DOHH2 (cell line): ENCODE data around the gene BMP7.

Source experiments
- H3F3A ChIP-seq: fragments of 200-600 bp; sonication (generic), shearing (Covaris generic); 2 replicates; pipeline ENCODE4 v1.6.0; 2016; ENCODE audit warnings: antibody characterized with exemption, mild to moderate bottlenecking; ENCODE audit not compliant: control insufficient read depth, insufficient read depth
- H3K27ac ChIP-seq: fragments of 200-600 bp; sonication (generic); 2 replicates; pipeline ENCODE4 v1.5.1; 2014; ENCODE audit warnings: low read depth, mild to moderate bottlenecking, low read length, moderate library complexity
- H3K27me3 ChIP-seq: fragments of 200-600 bp; sonication (generic); 2 replicates; pipeline ENCODE4 v1.6.1; 2014; ENCODE audit warnings: mild to moderate bottlenecking, low read length, mixed read lengths; ENCODE audit not compliant: control insufficient read depth
- H3K36me3 ChIP-seq: fragments of 200-600 bp; sonication (generic); 2 replicates; pipeline ENCODE4 v1.6.1; 2014; ENCODE audit warnings: mild to moderate bottlenecking, low read length, moderate library complexity, mixed read lengths; ENCODE audit not compliant: control insufficient read depth
- H3K4me1 ChIP-seq: fragments of 200-600 bp; sonication (generic); 2 replicates; pipeline ENCODE4 v1.6.1; 2014; ENCODE audit warnings: mild to moderate bottlenecking, low read length, mixed read lengths; ENCODE audit not compliant: control insufficient read depth
- H3K4me2 ChIP-seq: fragments of 200-600 bp; sonication (generic); 2 replicates; pipeline ENCODE4 v1.6.0; 2014; ENCODE audit warnings: mild to moderate bottlenecking, low read length, moderate library complexity
- H3K4me3 ChIP-seq: fragments of 200-600 bp; sonication (generic); 2 replicates; pipeline ENCODE4 v1.5.1; 2014; ENCODE audit warnings: mild to moderate bottlenecking, low read length, mixed read lengths
- H3K79me2 ChIP-seq: fragments of 200-600 bp; sonication (generic); 2 replicates; pipeline ENCODE4 v1.6.1; 2014; ENCODE audit warnings: mild to moderate bottlenecking, low read length, mixed read lengths; ENCODE audit not compliant: control insufficient read depth
- H3K9me2 ChIP-seq: fragments of 200-600 bp; sonication (generic); replicated peaks from 2 replicates; pipeline ENCODE4 v1.6.1; 2014; ENCODE audit warnings: mild to moderate bottlenecking, low read length, mixed read lengths; ENCODE audit not compliant: control insufficient read depth
- H3K9me3 ChIP-seq: fragments of 200-600 bp; sonication (generic); 2 replicates; pipeline ENCODE4 v1.6.1; 2014; ENCODE audit warnings: antibody characterized with exemption, low read length, mixed read lengths; ENCODE audit not compliant: control insufficient read depth, insufficient read depth
- H4K20me1 ChIP-seq: fragments of 200-600 bp; sonication (generic); 2 replicates; pipeline ENCODE4 v1.6.0; 2014; ENCODE audit warnings: low read depth, mild to moderate bottlenecking, antibody characterized with exemption, low read length, moderate library complexity; ENCODE audit not compliant: control insufficient read depth, insufficient read depth
- CTCF ChIP-seq: fragments of 200-600 bp; sonication (generic); IDR thresholded peaks from one replicate; pipeline ENCODE4 v1.5.1; 2014; ENCODE audit warnings: antibody characterized with exemption, mild to moderate bottlenecking, low read depth, low read length; ENCODE audit not compliant: poor library complexity, severe bottlenecking
- EZH2phosphoT487 ChIP-seq: fragments of 200-600 bp; sonication (generic); IDR thresholded peaks from 2 replicates; pipeline ENCODE4 v1.6.1; 2017; ENCODE audit warnings: borderline replicate concordance, mild to moderate bottlenecking, antibody characterized with exemption, low read length, moderate library complexity, mixed read lengths

The BMP7 gene

GRCh38 chr20:57243480-57244220, 22.8 kb downstream of the BMP7 start:
- H4K20me1 ChIP-seq = peaks cover 54% of the 10 kb centered on the region
- no peaks in the 10 kb centered on the region for H3K9me2 ChIP-seq
- H3K79me2 ChIP-seq = peaks cover 100% of the 10 kb centered on the region
- TF ChIP-seq CTCF (no peak), EZH2phosphoT487 (no peak)
- no peak overlapping the region for H3K4me3 ChIP-seq
- peaks cover 10% of the 10 kb centered on the region; the same call in 1 of the 2 replicates for H3F3A ChIP-seq
- H3K4me1 ChIP-seq = peaks cover 90% of the 10 kb centered on the region
- H3K9me3 ChIP-seq = no peaks in the 10 kb centered on the region
- H3K36me3 ChIP-seq = peaks cover 98% of the 10 kb centered on the region
- no peak overlapping the region for H3K27ac ChIP-seq
- no peak overlapping the region for H3K4me2 ChIP-seq
- H3K27me3 ChIP-seq = no peaks in the 10 kb centered on the region

GRCh38 chr20:57242414-57242813, 24.0 kb downstream of the BMP7 start:
- H3K9me2 ChIP-seq = no peaks in the 10 kb centered on the region
- no peaks in the 10 kb centered on the region for H3K9me3 ChIP-seq
- no peaks in the 10 kb centered on the region for H3K27me3 ChIP-seq
- H3K4me2 ChIP-seq = no peak overlapping the region
- H4K20me1 ChIP-seq = peaks cover 56% of the 10 kb centered on the region
- H3K4me1 ChIP-seq = peaks cover 90% of the 10 kb centered on the region
- TF ChIP-seq EZH2phosphoT487 = no peak
- H3K79me2 ChIP-seq = peaks cover 100% of the 10 kb centered on the region
- no peak overlapping the region for H3K4me3 ChIP-seq
- H3K27ac ChIP-seq = no peak overlapping the region
- H3F3A ChIP-seq = peaks cover 17% of the 10 kb centered on the region
- peaks cover 99% of the 10 kb centered on the region for H3K36me3 ChIP-seq

- peaks cover 99% of the 10 kb centered on the region for H3K36me3 ChIP-seq
- no peaks in the 10 kb centered on the region for H3K9me3 ChIP-seq
- peaks cover 18% of the 10 kb centered on the region for H3F3A ChIP-seq
- TF ChIP-seq EZH2phosphoT487 (no peak), CTCF (no peak)
- H3K9me2 ChIP-seq = no peaks in the 10 kb centered on the region
- H3K4me2 ChIP-seq = peak overlapping the region; percentile 13; the same call in 1 of the 2 replicates
- peaks cover 100% of the 10 kb centered on the region for H3K79me2 ChIP-seq
- no peak overlapping the region for H3K4me3 ChIP-seq
- no peaks in the 10 kb centered on the region for H3K27me3 ChIP-seq
- no peak overlapping the region for H3K27ac ChIP-seq
- peaks cover 56% of the 10 kb centered on the region for H4K20me1 ChIP-seq
- H3K4me1 ChIP-seq = peaks cover 91% of the 10 kb centered on the region
Measured at GRCh38 chr20:57241363-57241991, 25.0 kb downstream of the BMP7 start.
